ENCODE results near the gene PGP. TPM values are rescaled to one million over a fixed set of nuclear protein-coding genes. Genes with fewer than 3 reads are reported as not detected.

PGP gene
- total and polyA plus RNA-seq, 2 of the 4 experiments (the other 2 are of a cell fraction), result 4.1 to 9.4 TPM

GRCh38 chr16:2256531-2257140 lies 42.0 kb upstream of the PGP start:
- H3K4me1 ChIP-seq (ENCODE audit: control insufficient read depth, insufficient read depth, low read length), result peaks cover 5% of the 10 kb centered on the region
- no peak overlapping the region for H3K18ac ChIP-seq (ENCODE audit: low read depth, low read length)
- no peak overlapping the region for H2AFZ ChIP-seq (replicated peaks; ENCODE audit: low read length, poor library complexity)
- intact Hi-C loops (cut with micrococcal nuclease) (no loop called here), in situ Hi-C loops (cut with MboI; ENCODE audit: low sequenced_read_pairs) (loop anchor here (10.0 kb wide), 1 partner anchor 248 kb away; no protein-coding TSS in a partner anchor), dilution Hi-C loops (cut with HindIII; ENCODE audit: low sequenced_read_pairs, unreplicated experiment) (no loop called here)
- H3K9me3 ChIP-seq (ENCODE audit: control insufficient read depth, insufficient read depth, low read length), result no peaks in the 10 kb centered on the region
- DNase-seq (no peak), ATAC-seq (ENCODE audit: low read depth) (no peak)
- H3K4me3 ChIP-seq (ENCODE audit: insufficient read depth, low read depth, low read length), result no peak overlapping the region
- H2BK5ac ChIP-seq (ENCODE audit: low read depth, low read length, poor library complexity, severe bottlenecking), result no peak overlapping the region
- H3K9ac ChIP-seq (ENCODE audit: low read depth, low read length), result no peak overlapping the region
- peaks cover 19 to 39% of the 10 kb centered on the region in 2 experiments for H3K79me1 ChIP-seq (ENCODE audit: low read depth in 1 of 2, low read length in 2 of 2)
- 84% methylated on average over 9 of the region's 12 CpGs; no CpG with 5 or more reads in 1 of the 2 experiments for WGBS, 2 experiments (ENCODE audit: extremely low coverage in 2 of 2, insufficient read length in 1 of 2)
- H2BK120ac ChIP-seq (ENCODE audit: low read depth, low read length), result no peak overlapping the region
- no peak overlapping the region for H4K5ac ChIP-seq (ENCODE audit: low read depth, low read length)
- H3K4me2 ChIP-seq (ENCODE audit: low read depth, low read length), result no peak overlapping the region
- no peak for TF ChIP-seq CTCF (conservative IDR thresholded peaks at IDR 0.05; ENCODE audit: low read depth, low read length)
- no peak for TF ChIP-seq BHLHE40 (IDR thresholded peaks at IDR 0.05; ENCODE audit: low read depth, low read length)
- no peak for TF ChIP-seq USF2 (IDR thresholded peaks at IDR 0.05; ENCODE audit: low read depth, low read length)
- no peak for TF ChIP-seq RCOR1 (IDR thresholded peaks at IDR 0.05; ENCODE audit: insufficient replicate concordance, low read length)
- TF ChIP-seq CEBPB (IDR thresholded peaks at IDR 0.05; ENCODE audit: low read depth, low read length), result no peak
- no peak for TF ChIP-seq FOS (IDR thresholded peaks at IDR 0.05; ENCODE audit: low read depth, low read length)
- no peak for TF ChIP-seq SMC3 (IDR thresholded peaks at IDR 0.05; ENCODE audit: low read depth, low read length)
- H3K27me3 ChIP-seq (ENCODE audit: control insufficient read depth, insufficient read depth, low read length), result no peaks in the 10 kb centered on the region
- ChIA-PET CTCF (no interaction called here), POLR2A (ENCODE audit: unreplicated experiment) (no interaction called here)
- no peak overlapping the region for H3K27ac ChIP-seq (ENCODE audit: insufficient read depth, low read length)
- H3K14ac ChIP-seq (replicated peaks; ENCODE audit: low read depth, low read length), result no peak overlapping the region
- no peak overlapping the region for H2BK15ac ChIP-seq (ENCODE audit: low read depth, low read length)
- no peak overlapping the region for H2AK5ac ChIP-seq (ENCODE audit: low read depth, low read length)
- peaks cover 29% of the 10 kb centered on the region for H4K20me1 ChIP-seq (ENCODE audit: insufficient read depth, low read length)
- no peak overlapping the region for H2BK20ac ChIP-seq (ENCODE audit: low read depth, low read length)
- no peak overlapping the region for H3K56ac ChIP-seq (ENCODE audit: extremely low read depth, insufficient read depth, low read length)
- H4K8ac ChIP-seq (ENCODE audit: low read depth in 2 of 2, low read length in 2 of 2), result no peak overlapping the region
- H3K9me1 ChIP-seq (ENCODE audit: insufficient read depth, low read length), result no peaks in the 10 kb centered on the region
- no peak overlapping the region for H4K91ac ChIP-seq (ENCODE audit: insufficient read depth, low read depth, low read length)
- H2AK9ac ChIP-seq (replicated peaks; ENCODE audit: low read depth, low read length, poor library complexity), result no peak overlapping the region
- no peak overlapping the region for H3K4ac ChIP-seq (ENCODE audit: low read depth, low read length)
- H3K36me3 ChIP-seq (ENCODE audit: control insufficient read depth, insufficient read depth, low read length), result peaks cover 52% of the 10 kb centered on the region
- no TSS peak for BruUV-seq (replicated peaks)
- no peak overlapping the region for H3K23ac ChIP-seq (ENCODE audit: low read depth, low read length)
